ENCODE data around the gene UPK3BL2.
A peak's percentile ranks its signal among the peaks of the same experiment; 100 is the strongest.
"Not testable (repeated sequence)": the region's sequence is repeated elsewhere in the genome, so short reads cannot be mapped to it uniquely, and the experiment has no call there.

UPK3BL2 gene

GRCh38 chr7:102543596-102543995 is at the start of gene UPK3BL2:
Gene UPK3BL2, minus strand, starts transcription at chr7:102543696. Its CDS starts 60 bp downstream, at chr7:102543636.
- H3K9me3 Mint-ChIP-seq; DNase-seq; H3K27me3 Mint-ChIP-seq; ATAC-seq; H3K27ac Mint-ChIP-seq; H3K4me3 Mint-ChIP-seq; H3K36me3 Mint-ChIP-seq (ENCODE audit: low read depth); H3K4me1 Mint-ChIP-seq: not testable (repeated sequence)

- peak; percentile 29 for DNase-seq
- not testable (repeated sequence) for H3K36me3 Mint-ChIP-seq (ENCODE audit: low read depth); H3K27me3 Mint-ChIP-seq; H3K9me3 Mint-ChIP-seq; H3K4me1 Mint-ChIP-seq; H3K4me3 Mint-ChIP-seq; H3K27ac Mint-ChIP-seq
- ATAC-seq: peak; percentile 70
Measured at GRCh38 chr7:102592477-102593019, 49.1 kb upstream of the UPK3BL2 start.

GRCh38 chr7:102589857-102590256 is 46.4 kb upstream of the UPK3BL2 start:
- not testable (repeated sequence) for H3K27me3 Mint-ChIP-seq; H3K9me3 Mint-ChIP-seq; H3K4me1 Mint-ChIP-seq; H3K36me3 Mint-ChIP-seq (ENCODE audit: low read depth); H3K27ac Mint-ChIP-seq; DNase-seq; H3K4me3 Mint-ChIP-seq
- peak; percentile 56 for ATAC-seq

GRCh38 chr7:102583495-102583894 is 40.0 kb upstream of the UPK3BL2 start:
- not testable (repeated sequence) for H3K4me1 Mint-ChIP-seq; H3K9me3 Mint-ChIP-seq; H3K27ac Mint-ChIP-seq; H3K4me3 Mint-ChIP-seq; H3K27me3 Mint-ChIP-seq; H3K36me3 Mint-ChIP-seq (ENCODE audit: low read depth); DNase-seq; ATAC-seq

GRCh38 chr7:102581722-102582121 is 38.2 kb upstream of the UPK3BL2 start:
- not testable (repeated sequence) for ATAC-seq; H3K9me3 Mint-ChIP-seq; H3K27me3 Mint-ChIP-seq; H3K4me3 Mint-ChIP-seq; H3K4me1 Mint-ChIP-seq; H3K36me3 Mint-ChIP-seq (ENCODE audit: low read depth); H3K27ac Mint-ChIP-seq; DNase-seq

- H3K27ac Mint-ChIP-seq; H3K9me3 Mint-ChIP-seq; H3K4me3 Mint-ChIP-seq; H3K4me1 Mint-ChIP-seq; H3K27me3 Mint-ChIP-seq; ATAC-seq; H3K36me3 Mint-ChIP-seq (ENCODE audit: low read depth); DNase-seq: not testable (repeated sequence)
Measured at GRCh38 chr7:102578486-102578885, 35.0 kb upstream of the UPK3BL2 start.

- H3K4me1 Mint-ChIP-seq; ATAC-seq; H3K36me3 Mint-ChIP-seq (ENCODE audit: low read depth); H3K9me3 Mint-ChIP-seq; H3K27ac Mint-ChIP-seq; H3K27me3 Mint-ChIP-seq; H3K4me3 Mint-ChIP-seq; DNase-seq: not testable (repeated sequence)
Measured at GRCh38 chr7:102577315-102578240, 34.1 kb upstream of the UPK3BL2 start.

GRCh38 chr7:102576363-102576762 is 32.9 kb upstream of the UPK3BL2 start:
- not testable (repeated sequence) for H3K27ac Mint-ChIP-seq; H3K36me3 Mint-ChIP-seq (ENCODE audit: low read depth); H3K27me3 Mint-ChIP-seq; H3K9me3 Mint-ChIP-seq; DNase-seq; H3K4me1 Mint-ChIP-seq; H3K4me3 Mint-ChIP-seq; ATAC-seq

- H3K27me3 Mint-ChIP-seq; H3K36me3 Mint-ChIP-seq (ENCODE audit: low read depth); DNase-seq; H3K27ac Mint-ChIP-seq; H3K4me1 Mint-ChIP-seq; ATAC-seq; H3K9me3 Mint-ChIP-seq; H3K4me3 Mint-ChIP-seq: not testable (repeated sequence)
Measured at GRCh38 chr7:102574607-102575006, 31.1 kb upstream of the UPK3BL2 start.

- ATAC-seq (peak; percentile 96), DNase-seq (peak; percentile 100)
- Mint-ChIP-seq H3K4me3 (peak within 1 kb of the TSS; percentile 83), H3K27ac (peak within 1 kb of the TSS; percentile 77)
- H3K4me1 Mint-ChIP-seq; H3K9me3 Mint-ChIP-seq; H3K27me3 Mint-ChIP-seq; H3K36me3 Mint-ChIP-seq (ENCODE audit: low read depth): not testable (repeated sequence)
Measured at GRCh38 chr7:102572261-102573239, 29.1 kb upstream of the UPK3BL2 start, which contains the start of gene POLR2J3. Gene POLR2J3, minus strand, starts transcription at chr7:102572583. Its CDS starts 62 bp downstream, at chr7:102572521.

GRCh38 chr7:102568620-102569019 is 25.1 kb upstream of the UPK3BL2 start:
- H3K27me3 Mint-ChIP-seq; H3K4me3 Mint-ChIP-seq; DNase-seq; H3K9me3 Mint-ChIP-seq; ATAC-seq; H3K36me3 Mint-ChIP-seq (ENCODE audit: low read depth); H3K4me1 Mint-ChIP-seq; H3K27ac Mint-ChIP-seq: not testable (repeated sequence)

GRCh38 chr7:102550808-102551422 is 7.4 kb upstream of the UPK3BL2 start, which contains the start of gene SPDYE2:
Gene SPDYE2, plus strand, starts transcription at chr7:102551226. Its CDS starts 2,030 bp downstream, at chr7:102553256.
- not testable (repeated sequence) for H3K9me3 Mint-ChIP-seq; H3K4me3 Mint-ChIP-seq; H3K27ac Mint-ChIP-seq; ATAC-seq; H3K36me3 Mint-ChIP-seq (ENCODE audit: low read depth); DNase-seq; H3K4me1 Mint-ChIP-seq; H3K27me3 Mint-ChIP-seq

- ATAC-seq: peak; percentile 12
- not testable (repeated sequence) for DNase-seq; H3K36me3 Mint-ChIP-seq (ENCODE audit: low read depth); H3K27ac Mint-ChIP-seq; H3K27me3 Mint-ChIP-seq; H3K9me3 Mint-ChIP-seq; H3K4me3 Mint-ChIP-seq; H3K4me1 Mint-ChIP-seq
Measured at GRCh38 chr7:102546353-102546752, 2.9 kb upstream of the UPK3BL2 start.

GRCh38 chr7:102545288-102545687 is 1.8 kb upstream of the UPK3BL2 start:
- not testable (repeated sequence) for H3K4me1 Mint-ChIP-seq; H3K9me3 Mint-ChIP-seq; H3K36me3 Mint-ChIP-seq (ENCODE audit: low read depth); H3K27me3 Mint-ChIP-seq; H3K27ac Mint-ChIP-seq; H3K4me3 Mint-ChIP-seq; DNase-seq; ATAC-seq
